NCI-H524 treated with DMSO at 0.1 percent for 48 hours (cell line): Measurements from ENCODE around the gene ATP6V1G3.

Source experiments
- DNase-seq: peaks from one replicate; lab custom pipeline; 2025; lab: John Stamatoyannopoulos, UW

The ATP6V1G3 gene, protein sequence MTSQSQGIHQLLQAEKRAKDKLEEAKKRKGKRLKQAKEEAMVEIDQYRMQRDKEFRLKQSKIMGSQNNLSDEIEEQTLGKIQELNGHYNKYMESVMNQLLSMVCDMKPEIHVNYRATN

GRCh38 chr1:198540580-198540979, at the start of gene ATP6V1G3:
Gene ATP6V1G3 (minus strand): TSS chr1:198540680. CDS start chr1:198540650, 30 bp downstream.
- DNase-seq, result no peak

- DNase-seq, result no peak
Observed at GRCh38 chr1:198588845-198589244, 48.4 kb upstream of the ATP6V1G3 start.

GRCh38 chr1:198584163-198584562, 43.7 kb upstream of the ATP6V1G3 start:
- DNase-seq, result no peak

GRCh38 chr1:198583209-198583802, 42.8 kb upstream of the ATP6V1G3 start:
- DNase-seq, result peak; percentile 2

GRCh38 chr1:198577444-198577843, 37.0 kb upstream of the ATP6V1G3 start:
- no peak for DNase-seq

- no peak for DNase-seq
Observed at GRCh38 chr1:198575798-198576641, 35.5 kb upstream of the ATP6V1G3 start.

DNA sequence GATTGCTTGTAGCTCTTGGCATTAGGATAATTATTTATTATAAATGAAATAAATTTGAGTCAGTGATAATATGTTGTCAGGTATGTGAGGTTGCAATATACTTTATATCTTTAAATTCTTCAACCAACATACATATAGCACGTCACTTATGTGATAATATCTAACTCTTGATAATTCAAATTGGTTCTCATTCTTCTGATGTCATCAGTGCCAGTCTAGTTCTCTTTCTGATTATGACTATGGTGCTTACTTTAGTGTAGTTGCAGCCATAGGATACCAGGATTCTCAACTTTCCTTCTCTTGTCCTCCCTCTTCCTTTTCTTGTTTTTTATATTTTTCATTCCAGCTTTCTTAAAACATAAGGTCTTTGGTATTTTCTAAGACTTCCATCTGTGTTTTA, 34.8 kb upstream of the ATP6V1G3 start:
- no peak for DNase-seq

GRCh38 chr1:198574325-198574724, 33.8 kb upstream of the ATP6V1G3 start:
- DNase-seq, result no peak

DNA sequence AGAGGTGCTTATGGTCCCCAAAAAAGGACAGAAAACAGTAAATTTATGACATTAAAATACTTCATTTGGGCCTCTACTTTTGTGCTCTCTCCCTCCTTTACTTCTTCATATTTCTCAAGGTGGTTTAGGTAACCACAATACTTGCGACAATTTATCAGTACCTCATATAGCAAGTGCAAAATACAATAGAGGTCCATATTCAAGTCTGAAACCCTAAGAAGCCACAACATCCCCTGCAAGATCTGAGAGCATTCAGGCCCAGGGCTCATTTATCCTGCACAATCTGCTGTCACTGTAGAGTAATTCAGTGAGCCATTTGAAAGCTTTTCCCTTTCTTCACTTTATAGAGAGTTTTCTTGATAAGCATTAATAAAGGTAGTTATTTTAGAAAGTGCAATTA, 24.2 kb upstream of the ATP6V1G3 start:
- DNase-seq, result no peak

DNA sequence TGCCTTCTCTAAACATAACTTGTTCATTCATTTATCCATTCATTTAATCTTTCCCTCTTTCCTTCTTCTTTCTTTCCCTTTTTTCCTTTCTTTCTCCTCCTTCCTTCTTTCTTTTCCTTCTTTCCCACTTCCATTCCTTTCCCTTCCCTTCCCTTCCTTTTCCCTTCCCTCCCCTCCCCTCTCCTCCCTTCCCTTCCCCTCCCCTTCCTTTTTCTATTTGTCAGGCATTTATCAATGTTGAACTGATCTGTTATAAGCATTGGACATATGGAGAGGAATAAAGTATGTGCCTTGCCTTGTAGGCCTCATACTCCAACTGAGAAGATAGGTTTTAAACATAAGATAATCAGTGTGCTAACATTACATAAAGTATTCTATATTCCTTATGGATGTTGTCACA, 23.7 kb upstream of the ATP6V1G3 start:
- DNase-seq, result no peak

DNA sequence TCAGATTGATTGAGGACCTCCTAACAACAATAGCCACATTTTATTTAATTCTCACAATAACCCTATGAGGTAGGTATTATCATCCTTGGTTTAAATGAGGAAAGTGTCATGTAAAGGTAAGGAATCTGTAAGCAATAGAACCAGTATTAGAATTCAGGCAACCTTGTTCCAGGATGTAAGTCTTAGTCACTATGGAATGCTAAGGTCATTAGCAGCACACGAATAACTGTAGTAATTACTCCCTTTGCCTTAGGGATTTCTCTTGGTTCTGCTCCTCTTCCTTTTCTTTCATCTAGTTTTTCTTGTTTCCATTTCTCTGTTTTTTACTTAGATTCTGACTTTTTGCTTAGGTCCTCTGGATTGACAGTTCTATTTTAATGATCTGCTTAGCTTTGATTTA, 23.1 kb upstream of the ATP6V1G3 start:
- no peak for DNase-seq

- no peak for DNase-seq
Observed at GRCh38 chr1:198560161-198560560, 19.7 kb upstream of the ATP6V1G3 start.

DNA sequence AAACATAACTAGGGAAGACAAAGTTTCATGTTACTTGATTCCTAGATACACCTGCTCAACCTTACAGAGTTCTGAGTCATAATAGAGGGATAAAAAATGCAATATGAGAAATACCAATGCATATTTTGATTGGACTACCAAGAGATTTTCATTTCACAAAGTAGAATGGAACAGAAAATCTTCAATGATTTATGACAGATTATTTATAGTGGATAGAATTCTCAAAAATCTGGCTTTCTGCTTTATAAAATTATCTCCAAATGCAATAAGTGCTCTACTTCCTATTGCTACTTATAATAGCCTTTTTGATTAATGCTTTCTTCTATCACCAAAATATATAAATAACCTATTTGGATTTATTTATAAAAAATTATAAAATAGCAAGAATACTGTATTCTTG, 18.9 kb upstream of the ATP6V1G3 start:
- no peak for DNase-seq

GRCh38 chr1:198558402-198558801, 17.9 kb upstream of the ATP6V1G3 start:
- no peak for DNase-seq

GRCh38 chr1:198556971-198557370, 16.5 kb upstream of the ATP6V1G3 start:
- DNase-seq, result no peak

- DNase-seq, result no peak
Observed at GRCh38 chr1:198552668-198553416, 12.4 kb upstream of the ATP6V1G3 start.

DNA sequence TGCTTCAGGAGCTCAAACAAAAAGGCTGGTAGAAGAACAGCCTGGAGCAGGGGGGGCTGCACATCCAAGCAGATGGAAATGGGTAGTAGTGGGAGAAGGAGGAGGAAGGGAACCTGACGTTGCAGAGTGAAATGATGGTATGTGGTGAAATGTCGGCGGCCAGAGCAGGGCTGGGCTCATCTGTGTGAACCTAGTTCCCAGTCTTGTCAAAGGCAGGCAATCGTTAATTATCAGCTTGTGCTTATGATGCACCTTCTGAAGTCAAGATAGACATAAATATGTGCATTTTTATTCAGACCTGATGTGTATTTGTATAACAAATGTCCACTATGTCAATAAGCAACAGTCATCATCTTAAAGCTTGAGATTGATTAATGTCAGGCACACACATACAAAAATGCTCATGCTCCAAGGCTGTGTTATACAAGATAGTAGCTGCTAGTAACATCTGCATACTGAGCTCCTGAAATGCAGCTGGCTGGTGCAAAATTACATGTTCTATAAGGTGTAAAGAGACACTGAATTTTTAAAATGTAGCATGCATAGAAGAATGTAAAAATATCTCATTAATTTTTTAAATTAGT, 10.6 kb upstream of the ATP6V1G3 start:
- DNase-seq, result no peak

DNA sequence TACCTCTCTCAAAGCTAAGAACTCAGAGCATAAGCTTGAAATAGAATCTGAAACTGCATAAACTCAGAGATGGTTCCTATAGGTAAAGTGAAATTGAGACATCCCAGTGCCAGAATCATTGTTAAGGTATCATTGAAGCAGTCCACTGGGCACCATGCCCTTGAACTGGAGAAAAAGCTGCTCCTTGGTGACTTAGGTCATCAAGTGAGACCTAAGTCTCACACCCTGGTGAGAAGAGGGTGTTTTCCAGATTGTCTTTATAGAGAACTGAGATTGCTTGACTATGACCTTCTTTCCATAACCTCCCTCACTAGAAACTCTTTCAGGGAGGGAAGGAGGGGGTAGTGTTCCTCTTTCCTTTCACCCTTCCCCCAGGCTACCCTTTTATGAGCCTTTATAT, 9.4 kb upstream of the ATP6V1G3 start:
- DNase-seq, result no peak

DNA sequence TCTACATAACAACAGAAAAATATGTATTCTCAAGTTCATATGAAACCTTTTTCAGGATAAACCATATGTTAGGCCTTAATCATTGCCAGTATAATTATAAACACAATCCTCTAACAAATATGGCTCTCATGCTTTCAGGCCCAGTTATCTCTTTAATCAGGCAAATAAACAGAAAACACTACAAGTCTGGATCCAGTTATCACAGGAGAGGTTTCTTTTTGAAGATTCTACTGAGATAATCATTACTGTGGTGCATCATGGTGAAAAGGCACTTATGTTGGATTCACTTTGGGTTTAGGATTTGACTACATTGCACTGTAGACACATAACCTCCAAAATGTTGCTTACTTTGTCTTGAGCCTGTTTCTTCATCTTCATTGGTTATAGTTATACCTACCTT, 8.4 kb upstream of the ATP6V1G3 start:
- DNase-seq, result no peak

DNA sequence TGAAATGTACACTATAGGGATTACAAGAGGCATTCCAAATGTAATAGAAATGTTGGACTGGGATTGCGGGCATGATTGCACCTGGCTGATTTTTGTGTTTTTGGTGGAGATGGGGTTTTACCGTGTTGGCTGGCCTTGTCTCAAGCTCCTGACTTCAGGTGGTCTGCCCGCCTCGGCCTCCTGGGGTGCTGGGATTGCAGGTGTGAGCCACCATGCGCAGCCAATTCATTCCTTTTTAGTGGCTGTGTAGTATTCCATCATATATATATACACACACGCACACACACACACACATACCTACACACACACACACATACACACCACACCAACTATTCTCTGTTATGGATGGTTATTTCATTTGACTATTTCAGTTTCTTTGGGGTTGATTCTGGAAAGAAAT, 4.7 kb upstream of the ATP6V1G3 start:
- no peak for DNase-seq

- no peak for DNase-seq
Observed at GRCh38 chr1:198544265-198544664, 3.8 kb upstream of the ATP6V1G3 start.

- DNase-seq, result no peak
Observed at GRCh38 chr1:198543670-198544260, 3.3 kb upstream of the ATP6V1G3 start.
